WI38 (cell line): ENCODE data around the gene SGCB.

Source experiments
- H3K4me3 ChIP-seq: 2 replicates; pipeline ENCODE4 v1.5.1; 2011; ENCODE audit warnings: low read depth, mild to moderate bottlenecking, control low read depth, low read length
- TF ChIP-seq, protein P1 (sequence below): IDR thresholded peaks from 2 replicates; pipeline ENCODE4 v1.5.1; 2012; ENCODE audit warnings: low read depth, mild to moderate bottlenecking, control low read depth, low read length

Gene SGCB

DNA sequence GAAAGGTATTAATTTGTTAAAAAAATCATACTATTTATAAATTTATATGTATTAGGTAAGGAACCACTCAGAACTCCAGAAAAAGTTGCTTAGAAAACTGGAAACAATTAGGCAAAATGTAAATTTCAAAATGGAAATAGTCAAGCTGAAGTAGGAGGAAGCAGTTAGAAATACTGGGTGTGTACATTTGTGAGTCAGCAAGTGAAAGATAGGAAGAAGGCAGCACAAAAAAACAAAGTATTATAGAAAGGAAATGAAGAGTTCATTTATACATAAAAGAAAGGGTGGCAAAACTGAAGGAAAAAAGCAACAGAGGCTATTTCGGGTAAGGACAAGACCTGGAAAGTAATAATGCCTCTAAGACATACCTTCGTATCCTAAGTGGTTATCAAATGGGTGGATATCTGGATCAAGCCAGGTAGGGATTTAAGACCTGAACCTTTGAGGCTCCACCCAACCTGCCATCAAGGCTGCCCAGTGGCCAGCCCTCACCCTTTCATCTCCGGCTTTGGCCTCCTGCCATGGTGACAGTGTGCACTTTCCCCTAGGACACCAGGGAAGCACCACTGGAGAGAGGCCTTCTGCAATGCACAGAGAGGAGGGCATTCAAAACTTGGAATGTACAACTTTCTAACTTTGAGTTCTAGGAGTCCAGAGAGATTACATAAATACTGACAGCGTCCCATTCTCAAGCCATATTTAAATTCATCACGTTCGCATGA, 18.0 kb downstream of the SGCB start, which contains the start of gene LRRC66:
LRRC66 (minus strand) TSS at position 428 of the 722 bp plus-strand sequence. CDS start 2,750 bp downstream, outside the sequence.
- no peak within 1 kb of the TSS for H3K4me3 ChIP-seq
- TF ChIP-seq, protein P1, sequence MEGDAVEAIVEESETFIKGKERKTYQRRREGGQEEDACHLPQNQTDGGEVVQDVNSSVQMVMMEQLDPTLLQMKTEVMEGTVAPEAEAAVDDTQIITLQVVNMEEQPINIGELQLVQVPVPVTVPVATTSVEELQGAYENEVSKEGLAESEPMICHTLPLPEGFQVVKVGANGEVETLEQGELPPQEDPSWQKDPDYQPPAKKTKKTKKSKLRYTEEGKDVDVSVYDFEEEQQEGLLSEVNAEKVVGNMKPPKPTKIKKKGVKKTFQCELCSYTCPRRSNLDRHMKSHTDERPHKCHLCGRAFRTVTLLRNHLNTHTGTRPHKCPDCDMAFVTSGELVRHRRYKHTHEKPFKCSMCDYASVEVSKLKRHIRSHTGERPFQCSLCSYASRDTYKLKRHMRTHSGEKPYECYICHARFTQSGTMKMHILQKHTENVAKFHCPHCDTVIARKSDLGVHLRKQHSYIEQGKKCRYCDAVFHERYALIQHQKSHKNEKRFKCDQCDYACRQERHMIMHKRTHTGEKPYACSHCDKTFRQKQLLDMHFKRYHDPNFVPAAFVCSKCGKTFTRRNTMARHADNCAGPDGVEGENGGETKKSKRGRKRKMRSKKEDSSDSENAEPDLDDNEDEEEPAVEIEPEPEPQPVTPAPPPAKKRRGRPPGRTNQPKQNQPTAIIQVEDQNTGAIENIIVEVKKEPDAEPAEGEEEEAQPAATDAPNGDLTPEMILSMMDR: no peak

DNA sequence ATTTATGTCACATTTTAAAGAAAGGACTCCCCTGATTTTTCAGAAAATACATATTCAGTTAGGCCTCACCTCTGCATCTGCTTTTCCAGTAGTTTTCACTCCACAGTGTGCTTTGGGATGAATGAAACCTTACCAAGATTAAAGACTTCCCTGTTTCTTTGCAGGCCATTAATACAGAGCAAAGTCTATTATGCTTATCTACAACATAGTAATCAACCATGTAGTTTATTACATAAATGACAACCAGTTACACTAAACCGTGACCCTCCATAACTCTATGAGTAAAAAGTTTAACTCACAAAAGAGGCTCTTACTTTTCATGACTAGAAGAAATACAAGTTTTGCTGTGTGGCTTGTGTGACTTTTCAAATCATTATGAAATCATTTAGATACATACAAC, 20.3 kb downstream of the SGCB start:
- TF ChIP-seq, protein P1: no peak
- H3K4me3 ChIP-seq: no peak overlapping the region

DNA sequence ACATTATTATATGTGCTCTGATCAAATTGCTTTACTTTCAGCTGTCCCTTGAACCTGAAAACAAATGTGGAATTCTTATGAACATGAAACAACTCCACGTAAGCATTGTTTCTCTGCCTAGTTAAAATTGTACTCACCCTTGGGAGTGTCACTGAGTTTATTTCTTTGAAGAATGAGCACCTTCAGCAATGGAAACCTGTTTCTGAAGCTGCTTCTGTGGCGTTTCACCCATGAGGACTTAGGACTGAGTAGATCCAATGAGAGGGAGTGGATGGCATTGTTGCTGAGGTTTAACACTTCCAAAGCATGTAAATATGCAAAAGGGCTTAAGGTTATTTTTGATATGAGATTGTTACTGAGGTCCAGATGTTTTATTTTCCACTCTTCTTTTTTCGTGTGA, 21.1 kb downstream of the SGCB start:
- TF ChIP-seq, protein P1: no peak
- no peak overlapping the region for H3K4me3 ChIP-seq

DNA sequence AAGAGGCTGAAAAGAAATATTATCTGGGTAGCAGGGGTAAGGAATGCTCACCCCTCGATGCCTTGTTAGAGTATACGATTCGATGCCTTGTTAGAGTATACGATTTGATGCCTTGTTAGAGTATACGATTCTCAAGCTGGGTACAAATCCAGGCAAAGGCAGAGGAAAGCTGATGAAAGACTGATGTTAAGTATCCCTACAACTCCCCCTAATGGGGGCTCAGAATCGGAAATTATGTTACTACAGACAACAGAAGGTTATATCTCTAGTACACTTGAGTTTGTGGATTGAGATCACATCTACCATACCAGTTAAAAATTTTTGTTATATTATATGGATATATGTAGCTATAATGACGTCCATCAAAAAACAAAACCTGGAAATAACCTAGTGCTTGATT, 22.7 kb downstream of the SGCB start:
- TF ChIP-seq, protein P1: no peak
- no peak overlapping the region for H3K4me3 ChIP-seq

DNA sequence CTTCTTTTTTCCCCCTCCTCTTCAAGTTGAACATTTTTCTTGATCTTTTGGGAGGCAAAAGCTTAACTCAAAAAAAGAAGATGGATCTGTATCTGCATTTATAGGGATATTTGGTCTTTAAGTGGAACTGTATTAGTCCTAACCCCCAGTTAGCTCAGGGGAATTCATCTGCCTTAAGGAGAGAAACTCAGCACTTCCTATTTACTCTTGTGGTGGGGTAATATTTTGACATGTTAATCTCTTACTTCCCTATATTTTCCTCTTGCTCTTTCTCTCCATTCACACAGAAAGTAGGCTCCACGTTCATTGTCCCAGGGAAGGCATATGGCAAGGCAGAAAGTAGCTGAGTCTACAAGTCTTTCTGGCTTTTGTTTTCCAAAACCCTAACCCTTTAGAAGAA, 23.2 kb downstream of the SGCB start:
- TF ChIP-seq, protein P1: no peak
- no peak overlapping the region for H3K4me3 ChIP-seq

DNA sequence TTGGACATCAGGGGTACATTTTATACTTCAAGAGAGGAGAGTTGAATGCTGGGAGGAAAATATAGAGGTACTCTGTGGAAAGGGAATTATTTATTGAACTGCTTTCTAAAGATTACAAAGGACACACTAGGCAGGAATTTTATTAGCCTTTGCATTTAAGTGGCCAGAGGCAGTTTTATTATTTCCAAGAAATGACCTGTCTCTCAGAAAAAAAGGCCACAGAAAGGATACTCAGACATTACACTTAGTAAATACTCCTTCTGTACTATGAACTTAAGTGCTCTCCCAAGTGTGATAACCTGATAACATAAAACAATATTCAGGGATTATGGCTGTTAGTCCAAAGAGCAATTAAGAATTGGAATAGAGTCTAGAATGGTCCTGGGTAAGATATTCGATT, 25.4 kb downstream of the SGCB start:
- TF ChIP-seq, protein P1: no peak

DNA sequence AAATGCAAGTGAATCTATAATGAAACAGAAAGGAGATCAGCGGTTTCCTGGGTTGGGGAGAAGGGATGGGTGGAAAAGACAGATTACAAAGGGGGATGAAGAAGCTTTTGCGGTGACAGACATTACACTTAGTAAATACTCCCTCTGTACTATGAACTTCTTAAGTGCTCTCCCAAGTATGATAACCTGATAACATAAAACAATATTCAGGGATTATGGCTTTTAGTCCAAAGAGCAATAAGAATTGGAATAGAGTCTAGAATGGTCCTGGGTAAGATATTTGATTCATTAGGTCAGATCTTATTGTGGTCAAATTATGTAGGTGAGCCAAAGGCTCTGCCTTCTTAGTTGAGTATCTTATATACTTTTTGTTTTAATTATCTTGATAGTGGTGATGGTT, 27.1 kb downstream of the SGCB start:
- no peak overlapping the region for H3K4me3 ChIP-seq

More for the DNA sequence above, 25.4 kb downstream of the SGCB start:
- no peak overlapping the region for H3K4me3 ChIP-seq

More for the DNA sequence above, 27.1 kb downstream of the SGCB start:
- TF ChIP-seq, protein P1: no peak
